ENCODE measurements around the gene PNPO. TPM values are rescaled to one million over a fixed set of nuclear protein-coding genes. Genes with fewer than 3 reads are reported as not detected.
"Not testable (repeated sequence)": the region's sequence is repeated elsewhere in the genome, so short reads cannot be mapped to it uniquely, and the experiment has no call there.

The PNPO gene
- total and polyA plus RNA-seq, 4 donors = 22.4 to 26.7 (median 25.0) TPM

DNA sequence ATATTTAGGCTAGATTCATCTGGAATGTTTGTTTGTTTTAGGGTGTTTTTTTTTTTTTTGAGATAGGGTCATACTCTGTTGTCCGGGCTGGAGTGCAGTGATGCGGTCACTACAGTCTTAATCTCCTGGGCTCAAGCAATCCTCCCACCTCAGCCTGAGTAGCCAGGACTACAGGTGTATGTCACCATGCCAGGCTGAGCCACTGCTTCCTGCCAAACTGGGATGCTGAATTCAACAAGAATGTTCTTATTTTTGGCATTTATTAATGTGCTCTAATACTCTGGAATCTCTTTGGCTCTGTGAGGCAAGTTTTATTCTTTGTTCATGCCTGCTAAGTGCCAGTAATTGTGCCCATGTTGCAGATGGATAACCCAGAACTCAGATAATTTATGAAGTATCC is 23.8 kb upstream of the PNPO start:
- no peaks in the 10 kb centered on the region for H3K27me3 ChIP-seq (ENCODE audit: control insufficient read depth, insufficient read depth, low read length)
- no peak overlapping the region for H3K4me3 ChIP-seq (ENCODE audit: low read depth, low read length)
- no peak overlapping the region for H3K27ac ChIP-seq (ENCODE audit: low read depth, low read length)
- peaks cover 22% of the 10 kb centered on the region for H3K4me1 ChIP-seq (ENCODE audit: control insufficient read depth, insufficient read depth, low read length)
- 90% methylated on average over 2 of the region's 2 CpGs for WGBS (ENCODE audit: insufficient coverage)
- no peaks in the 10 kb centered on the region for H3K9me3 ChIP-seq (ENCODE audit: control insufficient read depth, insufficient read depth, low read length)
- peaks cover 26% of the 10 kb centered on the region for H3K36me3 ChIP-seq (ENCODE audit: control insufficient read depth, insufficient read depth, low read length)
- no peak for DNase-seq (ENCODE audit: low read depth in 4 of 6, low spot score in 6 of 6)

DNA sequence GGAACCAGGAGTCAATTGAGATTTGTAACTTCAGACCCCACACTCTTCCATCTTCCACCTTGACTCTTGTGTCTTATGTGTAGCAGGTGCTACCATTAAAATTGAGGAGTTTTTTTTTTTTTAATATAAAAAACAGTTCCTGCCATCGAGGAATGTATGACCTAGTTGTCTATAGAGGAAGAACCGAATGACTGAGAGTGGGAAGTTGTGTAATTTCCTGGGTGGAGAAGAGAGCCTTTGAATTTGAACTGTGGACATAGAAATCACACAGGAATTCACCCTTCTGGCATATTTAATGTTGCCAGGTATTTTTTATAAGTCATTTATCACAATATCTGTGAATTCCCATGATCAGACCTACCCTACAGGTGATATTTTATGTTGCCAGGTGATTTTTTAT is 23.4 kb upstream of the PNPO start:
- H3K27me3 ChIP-seq (ENCODE audit: control insufficient read depth, insufficient read depth, low read length) = no peaks in the 10 kb centered on the region
- no peak for DNase-seq (ENCODE audit: low read depth in 4 of 6, low spot score in 6 of 6)
- H3K27ac ChIP-seq (ENCODE audit: low read depth, low read length) = no peak overlapping the region
- H3K9me3 ChIP-seq (ENCODE audit: control insufficient read depth, insufficient read depth, low read length) = no peaks in the 10 kb centered on the region
- H3K4me3 ChIP-seq (ENCODE audit: low read depth, low read length) = no peak overlapping the region
- H3K4me1 ChIP-seq (ENCODE audit: control insufficient read depth, insufficient read depth, low read length) = peaks cover 22% of the 10 kb centered on the region
- WGBS (ENCODE audit: insufficient coverage) = no CpG with 5 or more reads among the region's 2 CpGs
- peaks cover 30% of the 10 kb centered on the region for H3K36me3 ChIP-seq (ENCODE audit: control insufficient read depth, insufficient read depth, low read length)

DNA sequence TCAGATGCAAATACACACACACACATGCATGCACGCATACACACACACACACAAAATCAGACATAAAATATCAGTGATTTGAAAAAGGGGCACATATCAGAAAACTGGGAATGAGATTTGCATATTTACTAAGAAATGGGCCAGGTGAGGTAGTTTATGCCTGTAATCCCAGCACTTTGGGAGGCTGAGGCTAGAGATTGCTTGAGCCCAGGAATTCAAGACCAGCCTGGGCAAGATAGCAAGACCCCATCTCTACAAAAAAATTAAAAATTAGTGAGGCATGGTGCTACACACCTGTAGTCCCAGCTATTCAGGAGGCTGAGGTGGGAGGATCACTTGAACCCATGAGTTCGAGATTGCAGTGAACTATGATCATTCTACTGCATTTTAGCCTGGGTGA is 22.4 kb upstream of the PNPO start:
- 100% methylated on average over 1 of the region's 2 CpGs for WGBS (ENCODE audit: insufficient coverage)
- H3K27ac ChIP-seq (ENCODE audit: low read depth, low read length) = no peak overlapping the region
- no peak for DNase-seq (ENCODE audit: low read depth in 4 of 6, low spot score in 6 of 6)

DNA sequence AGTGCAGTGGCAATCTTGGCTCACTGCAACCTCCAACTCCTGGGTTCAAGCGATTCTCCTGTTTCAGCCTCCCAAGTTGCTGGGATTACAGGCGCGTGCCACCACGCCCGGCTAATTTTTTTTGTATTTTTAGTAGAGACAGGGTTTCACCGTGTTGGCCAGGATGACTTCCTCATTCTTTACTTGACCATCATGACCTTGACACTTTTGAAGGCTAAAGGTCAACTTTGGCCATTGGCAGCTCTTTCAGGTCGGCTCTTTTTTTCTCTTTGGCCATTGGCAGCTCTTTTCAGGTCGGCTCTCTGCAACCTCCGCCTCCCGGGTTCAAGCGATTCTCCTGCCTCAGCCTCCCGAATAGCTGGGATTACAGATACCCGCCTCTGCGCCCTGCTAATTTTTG is 21.5 kb upstream of the PNPO start:
- not testable (repeated sequence) for H3K4me3 ChIP-seq (ENCODE audit: low read depth, low read length); DNase-seq (ENCODE audit: low read depth in 4 of 6, low spot score in 6 of 6); H3K27me3 ChIP-seq (ENCODE audit: control insufficient read depth, insufficient read depth, low read length); H3K27ac ChIP-seq (ENCODE audit: low read depth, low read length); H3K9me3 ChIP-seq (ENCODE audit: control insufficient read depth, insufficient read depth, low read length)
- Histone ChIP-seq H3K4me1 (ENCODE audit: control insufficient read depth, insufficient read depth, low read length) (peaks cover 21% of the 10 kb centered on the region), H3K36me3 (ENCODE audit: control insufficient read depth, insufficient read depth, low read length) (peaks cover 46% of the 10 kb centered on the region)
- WGBS (ENCODE audit: insufficient coverage) = 93% methylated on average over 6 of the region's 14 CpGs

More for the DNA sequence above, 22.4 kb upstream of the PNPO start:
- Histone ChIP-seq H3K36me3 (ENCODE audit: control insufficient read depth, insufficient read depth, low read length) (peaks cover 39% of the 10 kb centered on the region), H3K4me1 (ENCODE audit: control insufficient read depth, insufficient read depth, low read length) (peaks cover 22% of the 10 kb centered on the region), H3K27me3 (ENCODE audit: control insufficient read depth, insufficient read depth, low read length) (no peaks in the 10 kb centered on the region), H3K9me3 (ENCODE audit: control insufficient read depth, insufficient read depth, low read length) (no peaks in the 10 kb centered on the region), H3K4me3 (ENCODE audit: low read depth, low read length) (no peak overlapping the region)

DNA sequence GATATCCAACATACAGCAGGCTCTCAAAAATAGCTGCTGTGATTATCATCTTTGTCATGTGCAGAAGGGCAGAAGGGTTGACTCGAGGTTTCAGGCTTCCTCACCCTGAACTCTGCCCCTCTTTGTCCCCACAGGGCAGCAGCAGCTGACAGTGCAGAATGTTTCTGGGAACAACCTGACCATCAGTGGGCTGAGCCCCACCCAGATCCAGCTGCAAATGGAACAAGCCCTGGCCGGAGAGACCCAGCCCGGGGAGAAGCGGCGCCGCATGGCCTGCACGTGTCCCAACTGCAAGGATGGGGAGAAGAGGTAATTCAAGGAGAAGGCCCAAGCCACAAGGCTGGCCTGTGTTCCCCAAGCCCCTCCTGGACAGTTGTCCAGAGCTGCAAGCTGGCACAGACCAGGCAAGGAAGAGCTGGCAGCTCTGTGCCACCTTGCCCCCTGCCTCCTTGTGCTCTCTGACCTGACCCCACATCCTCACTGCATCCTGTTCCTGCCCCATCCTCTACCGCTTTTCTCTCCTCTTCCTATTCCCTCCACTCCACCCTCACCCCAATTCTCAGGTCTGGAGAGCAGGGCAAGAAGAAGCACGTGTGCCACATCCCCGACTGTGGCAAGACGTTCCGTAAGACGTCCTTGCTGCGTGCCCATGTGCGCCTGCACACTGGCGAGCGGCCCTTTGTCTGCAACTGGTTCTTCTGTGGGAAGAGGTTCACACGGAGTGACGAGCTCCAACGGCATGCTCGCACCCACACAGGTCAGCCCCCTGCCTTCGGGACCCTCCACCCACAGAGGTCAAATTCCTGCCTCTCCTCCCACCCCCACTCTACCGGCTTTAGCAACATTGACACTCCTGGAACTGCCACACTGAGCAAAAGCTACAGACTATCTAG is 16.3 kb upstream of the PNPO start:
- Histone ChIP-seq H3K4me1 (ENCODE audit: control insufficient read depth, insufficient read depth, low read length) (peaks cover 8% of the 10 kb centered on the region), H3K4me3 (ENCODE audit: low read depth, low read length) (no peak overlapping the region), H3K36me3 (ENCODE audit: control insufficient read depth, insufficient read depth, low read length) (peaks cover 70% of the 10 kb centered on the region), H3K27me3 (ENCODE audit: control insufficient read depth, insufficient read depth, low read length) (no peaks in the 10 kb centered on the region), H3K9me3 (ENCODE audit: control insufficient read depth, insufficient read depth, low read length) (no peaks in the 10 kb centered on the region), H3K27ac (ENCODE audit: low read depth, low read length) (no peak overlapping the region)
- 94% methylated on average over 18 of the region's 23 CpGs for WGBS (ENCODE audit: insufficient coverage)
- DNase-seq (ENCODE audit: low read depth in 4 of 6, low spot score in 6 of 6) = no peak

DNA sequence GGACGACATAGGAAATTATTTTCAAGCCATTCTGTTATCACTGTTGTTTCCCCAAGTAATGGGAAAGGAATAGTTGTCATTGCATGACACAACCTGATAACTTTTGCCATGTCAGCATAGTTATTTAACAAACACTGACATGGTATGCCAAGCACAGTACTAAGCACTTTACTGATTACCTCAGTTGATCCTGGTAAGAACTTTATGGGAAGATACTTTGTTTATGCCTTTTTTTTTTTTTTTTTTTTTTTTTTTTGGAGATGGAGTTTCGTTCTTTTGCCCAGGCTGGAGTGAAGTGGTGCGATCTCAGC is 15.7 kb upstream of the PNPO start:
- H3K27me3 ChIP-seq (ENCODE audit: control insufficient read depth, insufficient read depth, low read length) = no peaks in the 10 kb centered on the region
- no peak overlapping the region for H3K27ac ChIP-seq (ENCODE audit: low read depth, low read length)
- peaks cover 8% of the 10 kb centered on the region for H3K4me1 ChIP-seq (ENCODE audit: control insufficient read depth, insufficient read depth, low read length)
- WGBS (ENCODE audit: insufficient coverage) = no CpG with 5 or more reads among the region's 3 CpGs
- H3K4me3 ChIP-seq (ENCODE audit: low read depth, low read length) = no peak overlapping the region
- peaks cover 71% of the 10 kb centered on the region for H3K36me3 ChIP-seq (ENCODE audit: control insufficient read depth, insufficient read depth, low read length)
- H3K9me3 ChIP-seq (ENCODE audit: control insufficient read depth, insufficient read depth, low read length) = no peaks in the 10 kb centered on the region
- no peak for DNase-seq (ENCODE audit: low read depth in 4 of 6, low spot score in 6 of 6)

DNA sequence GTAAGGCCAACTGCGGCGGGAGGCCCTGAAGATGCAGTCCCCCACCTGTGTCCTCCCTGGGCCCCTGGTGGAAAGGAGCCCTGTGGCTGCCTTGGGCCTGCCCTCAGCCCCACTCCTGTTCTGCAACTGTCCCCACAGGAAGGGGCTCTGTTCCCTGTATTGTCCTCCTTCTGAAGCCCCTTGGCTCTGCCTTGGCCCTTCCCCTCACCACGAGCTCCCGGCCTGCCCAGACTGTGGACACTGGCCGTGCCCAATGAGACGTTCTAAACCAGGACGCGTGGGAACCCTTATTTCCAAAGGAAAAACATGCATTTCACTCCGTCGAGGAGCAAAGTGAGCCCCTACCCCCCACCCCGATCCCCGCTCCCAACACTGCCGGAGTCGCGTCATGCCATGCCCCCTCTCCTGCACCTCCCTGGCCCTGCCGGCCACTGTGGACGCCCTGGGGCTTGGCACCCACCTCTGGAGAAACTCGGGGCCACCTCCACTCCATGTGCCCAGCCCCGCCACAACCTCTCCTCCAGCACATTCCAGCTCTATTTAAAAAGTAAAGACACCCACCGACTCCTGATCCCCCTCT is 13.5 kb upstream of the PNPO start:
- Histone ChIP-seq H3K4me3 (ENCODE audit: low read depth, low read length) (no peak overlapping the region), H3K27ac (ENCODE audit: low read depth, low read length) (no peak overlapping the region), H3K27me3 (ENCODE audit: control insufficient read depth, insufficient read depth, low read length) (no peaks in the 10 kb centered on the region), H3K9me3 (ENCODE audit: control insufficient read depth, insufficient read depth, low read length) (no peaks in the 10 kb centered on the region), H3K36me3 (ENCODE audit: control insufficient read depth, insufficient read depth, low read length) (peaks cover 66% of the 10 kb centered on the region), H3K4me1 (ENCODE audit: control insufficient read depth, insufficient read depth, low read length) (peaks cover 8% of the 10 kb centered on the region)
- WGBS (ENCODE audit: insufficient coverage) = 95% methylated on average over 14 of the region's 20 CpGs
- no peak for DNase-seq (ENCODE audit: low read depth in 4 of 6, low spot score in 6 of 6)

DNA sequence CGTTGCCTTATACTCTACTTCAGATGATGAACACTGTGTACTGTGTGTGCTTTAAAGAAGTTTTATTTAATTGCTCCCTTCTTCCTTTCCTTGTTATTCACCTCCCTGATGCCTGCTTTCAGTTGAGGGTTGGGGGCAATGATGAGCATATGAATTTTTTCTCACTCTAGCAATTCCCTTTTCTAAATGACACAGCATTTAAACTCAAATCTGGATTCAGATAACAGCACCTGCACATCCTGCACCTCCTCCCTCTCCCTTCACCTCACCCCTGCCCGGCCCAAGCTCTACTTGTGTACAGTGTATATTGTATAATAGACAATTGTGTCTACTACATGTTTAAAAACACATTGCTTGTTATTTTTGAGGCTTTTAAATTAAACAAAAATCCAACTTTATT is 13.0 kb upstream of the PNPO start:
- WGBS (ENCODE audit: insufficient coverage) = no CpG with 5 or more reads among the region's 2 CpGs
- peaks cover 8% of the 10 kb centered on the region for H3K4me1 ChIP-seq (ENCODE audit: control insufficient read depth, insufficient read depth, low read length)
- no peak overlapping the region for H3K4me3 ChIP-seq (ENCODE audit: low read depth, low read length)
- DNase-seq (ENCODE audit: low read depth in 4 of 6, low spot score in 6 of 6) = no peak
- H3K9me3 ChIP-seq (ENCODE audit: control insufficient read depth, insufficient read depth, low read length) = no peaks in the 10 kb centered on the region
- no peak overlapping the region for H3K27ac ChIP-seq (ENCODE audit: low read depth, low read length)
- peaks cover 60% of the 10 kb centered on the region for H3K36me3 ChIP-seq (ENCODE audit: control insufficient read depth, insufficient read depth, low read length)
- no peaks in the 10 kb centered on the region for H3K27me3 ChIP-seq (ENCODE audit: control insufficient read depth, insufficient read depth, low read length)

DNA sequence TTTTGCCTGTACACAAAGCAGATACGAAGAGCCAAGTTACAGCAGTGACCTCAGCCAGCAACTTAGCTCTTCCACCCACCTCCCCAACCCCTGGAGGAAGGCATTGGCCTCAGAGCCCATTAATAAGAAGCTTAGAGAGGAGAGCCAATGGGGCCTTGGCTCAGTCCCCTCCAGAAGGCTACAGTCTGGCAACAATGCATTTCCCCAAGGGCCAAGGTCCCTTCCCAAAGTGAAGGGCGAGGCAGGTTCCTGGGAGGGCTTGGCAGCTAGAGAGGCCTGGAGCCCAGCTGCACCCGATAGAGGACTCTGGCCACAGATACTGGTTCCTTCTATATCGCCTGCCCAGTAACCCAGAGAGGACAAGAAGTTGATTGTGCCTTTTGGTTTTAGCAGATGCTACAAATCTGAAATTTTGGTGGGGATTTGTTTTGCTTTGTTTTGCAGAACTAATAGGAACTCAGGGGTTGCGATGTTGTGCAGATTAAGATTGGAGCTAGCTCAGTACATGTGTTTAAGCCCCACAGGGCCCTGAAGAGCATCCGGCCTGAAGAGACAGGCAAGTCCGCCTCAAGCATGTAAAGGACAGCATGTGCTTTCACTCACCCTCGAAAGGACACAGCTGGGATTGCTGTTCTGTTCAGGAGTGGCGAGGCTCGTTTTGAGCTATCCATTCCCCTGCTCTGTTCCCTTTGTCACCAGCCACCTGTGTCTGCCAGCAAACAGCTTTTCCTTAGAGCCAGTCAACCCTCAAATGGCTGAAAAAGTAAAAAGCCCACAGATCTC is 12.0 kb upstream of the PNPO start:
- DNase-seq (ENCODE audit: low read depth in 4 of 6, low spot score in 6 of 6) = no peak
- Histone ChIP-seq H3K27me3 (ENCODE audit: control insufficient read depth, insufficient read depth, low read length) (no peaks in the 10 kb centered on the region), H3K36me3 (ENCODE audit: control insufficient read depth, insufficient read depth, low read length) (peaks cover 52% of the 10 kb centered on the region), H3K27ac (ENCODE audit: low read depth, low read length) (no peak overlapping the region), H3K4me1 (ENCODE audit: control insufficient read depth, insufficient read depth, low read length) (peaks cover 8% of the 10 kb centered on the region), H3K9me3 (ENCODE audit: control insufficient read depth, insufficient read depth, low read length) (no peaks in the 10 kb centered on the region), H3K4me3 (ENCODE audit: low read depth, low read length) (no peak overlapping the region)
- 66% methylated on average over 7 of the region's 10 CpGs for WGBS (ENCODE audit: insufficient coverage)

Measured in spinal cord (tissue), 10 donors.